Measurements from ENCODE around the gene FAF1. TPM values are rescaled to one million over a fixed set of nuclear protein-coding genes. Genes with fewer than 3 reads are reported as not detected.

Gene FAF1
- total and polyA plus RNA-seq, 2 of the 8 experiments (the other 6 are each of a cell fraction or from before 2014, with no cell fraction given): 10.8 to 65.9 TPM

GRCh38 chr1:50992532-50993318 is 32.7 kb upstream of the FAF1 start:
- CTCF ChIA-PET (ENCODE audit: partially characterized antibody): no interaction called here
- POLR2A ChIA-PET (ENCODE audit: partially characterized antibody): no interaction called here
- TF ChIP-seq GABPA (IDR thresholded peaks at IDR 0.05; ENCODE audit: borderline replicate concordance, insufficient read depth, low read length) (no peak), ZNF274 (IDR thresholded peaks at IDR 0.05; ENCODE audit: borderline replicate concordance, extremely low read depth, low read length) (no peak), BCL11A (IDR thresholded peaks at IDR 0.05; ENCODE audit: low read depth in 2 of 2, low read length in 2 of 2) (no peak), TEAD4 (IDR thresholded peaks at IDR 0.05; ENCODE audit: low read depth, low read length) (no peak), TAF7 (optimal IDR thresholded peaks at IDR 0.05; ENCODE audit: borderline replicate concordance, low read depth, low read length) (no peak), SP1 (IDR thresholded peaks at IDR 0.05; ENCODE audit: low read depth, low read length) (no peak), KDM4A (IDR thresholded peaks at IDR 0.05; ENCODE audit: low read depth, low read length, severe bottlenecking) (no peak), GTF2F1 (IDR thresholded peaks at IDR 0.05; ENCODE audit: borderline replicate concordance, low read depth, low read length) (no peak)
- TF ChIP-seq, protein P1, sequence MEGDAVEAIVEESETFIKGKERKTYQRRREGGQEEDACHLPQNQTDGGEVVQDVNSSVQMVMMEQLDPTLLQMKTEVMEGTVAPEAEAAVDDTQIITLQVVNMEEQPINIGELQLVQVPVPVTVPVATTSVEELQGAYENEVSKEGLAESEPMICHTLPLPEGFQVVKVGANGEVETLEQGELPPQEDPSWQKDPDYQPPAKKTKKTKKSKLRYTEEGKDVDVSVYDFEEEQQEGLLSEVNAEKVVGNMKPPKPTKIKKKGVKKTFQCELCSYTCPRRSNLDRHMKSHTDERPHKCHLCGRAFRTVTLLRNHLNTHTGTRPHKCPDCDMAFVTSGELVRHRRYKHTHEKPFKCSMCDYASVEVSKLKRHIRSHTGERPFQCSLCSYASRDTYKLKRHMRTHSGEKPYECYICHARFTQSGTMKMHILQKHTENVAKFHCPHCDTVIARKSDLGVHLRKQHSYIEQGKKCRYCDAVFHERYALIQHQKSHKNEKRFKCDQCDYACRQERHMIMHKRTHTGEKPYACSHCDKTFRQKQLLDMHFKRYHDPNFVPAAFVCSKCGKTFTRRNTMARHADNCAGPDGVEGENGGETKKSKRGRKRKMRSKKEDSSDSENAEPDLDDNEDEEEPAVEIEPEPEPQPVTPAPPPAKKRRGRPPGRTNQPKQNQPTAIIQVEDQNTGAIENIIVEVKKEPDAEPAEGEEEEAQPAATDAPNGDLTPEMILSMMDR (IDR thresholded peaks at IDR 0.05; ENCODE audit: control extremely low read depth in 1 of 3, insufficient read depth in 1 of 3, low read depth in 1 of 3, low read length in 3 of 3): no peak

More at GRCh38 chr1:50992532-50993318, 32.7 kb upstream of the FAF1 start:
- H2BK20ac ChIP-seq (ENCODE audit: low read length): no peak overlapping the region
- H3K9me3 ChIP-seq (ENCODE audit: insufficient read depth in 2 of 2, low read depth in 1 of 2, low read length in 1 of 2): no peaks in the 10 kb centered on the region
- DNase-seq (ENCODE audit: low read depth in 1 of 2, low spot score in 2 of 2) (no peak), FAIRE-seq (peak; percentile 58)
- H2AFZ ChIP-seq (ENCODE audit: low read length): no peak overlapping the region
- H2BK12ac ChIP-seq (ENCODE audit: low read depth, low read length): no peak overlapping the region
- H4K20me1 ChIP-seq (replicated peaks in 1 of 2; ENCODE audit: control insufficient read depth in 1 of 2, insufficient read depth in 2 of 2, low read length in 2 of 2): no peaks in the 10 kb centered on the region
- H2BK15ac ChIP-seq (ENCODE audit: low read length): no peak overlapping the region
- H4K91ac ChIP-seq (replicated peaks; ENCODE audit: insufficient read length, low read length): no peak overlapping the region
- H3K23me2 ChIP-seq (ENCODE audit: low read depth, low read length): no peaks in the 10 kb centered on the region
- no peak overlapping the region for H3K4me2 ChIP-seq (ENCODE audit: insufficient read depth in 1 of 2, low read depth in 2 of 2, low read length in 2 of 2)
- no peak overlapping the region for H2AK5ac ChIP-seq (ENCODE audit: low read depth, low read length)
- H3K4ac ChIP-seq (replicated peaks; ENCODE audit: insufficient read length, low read depth, low read length): no peak overlapping the region
- H3K18ac ChIP-seq (ENCODE audit: extremely low read depth, low read length): no peak overlapping the region
- H3K14ac ChIP-seq (ENCODE audit: insufficient read length): no peak overlapping the region
- H2BK120ac ChIP-seq (replicated peaks; ENCODE audit: low read depth, low read length): no peak overlapping the region
- no peaks in the 10 kb centered on the region for H3K79me2 ChIP-seq (ENCODE audit: control insufficient read depth in 1 of 2, insufficient read depth in 2 of 2, low read length in 2 of 2)
- no peaks in the 10 kb centered on the region for H3K79me1 ChIP-seq (ENCODE audit: low read depth, low read length)
- no peak overlapping the region for H3K56ac ChIP-seq (replicated peaks; ENCODE audit: insufficient read length, low read depth, low read length)
- no peak overlapping the region for H4K8ac ChIP-seq (ENCODE audit: extremely low read depth, insufficient read depth, low read length)
- H3K4me3 ChIP-seq (ENCODE audit: extremely low read depth in 1 of 4, insufficient read depth in 2 of 4, low read depth in 3 of 4, low read length in 4 of 4): no peak overlapping the region
- no peaks in the 10 kb centered on the region for H3K27me3 ChIP-seq (replicated peaks in 1 of 4; ENCODE audit: control insufficient read depth in 3 of 4, extremely low read depth in 1 of 4, insufficient read depth in 3 of 4, low read length in 3 of 4)
- H3K36me3 ChIP-seq (ENCODE audit: control insufficient read depth in 2 of 4, insufficient read depth in 4 of 4, low read length in 3 of 4): no peaks in the 10 kb centered on the region
- no peak overlapping the region for H3K27ac ChIP-seq (ENCODE audit: low read depth, low read length)
- 87% methylated on average over 3 of the region's 3 CpGs; no CpG with 5 or more reads in 1 of the 2 experiments for WGBS, 2 experiments (ENCODE audit: extremely low coverage in 1 of 2, insufficient coverage in 1 of 2, insufficient read length in 1 of 2, insufficient replicate concordance in 2 of 2, low coverage in 1 of 2, low lambda C conversion rate in 2 of 2, missing lambda C conversion rate in 1 of 2)
- no peaks in the 10 kb centered on the region for H3K4me1 ChIP-seq (replicated peaks in 1 of 4; ENCODE audit: control insufficient read depth in 3 of 4, insufficient read depth in 4 of 4, low read length in 3 of 4)
- no peak overlapping the region for H2BK5ac ChIP-seq (ENCODE audit: low read depth, low read length)
- no peak overlapping the region for H4K5ac ChIP-seq (ENCODE audit: insufficient read length, low read depth, low read length)
- H3K23ac ChIP-seq (ENCODE audit: insufficient read length): no peak overlapping the region
- no peak overlapping the region for H3K9ac ChIP-seq (replicated peaks in 1 of 4; ENCODE audit: extremely low read depth in 1 of 4, low read depth in 3 of 4, low read length in 3 of 4)

Data from H1 (cell line).